CD4-positive, alpha-beta T cell treated with Interleukin-6 at 100 ng/mL for 8 hours (primary cell): ENCODE measurements around the gene FLT4.

Experiments
- DNase-seq: peaks from one replicate; pipeline ENCODE4 v3.0.0-alpha.2; 2020; ENCODE audit warnings: mixed read lengths, low spot score

FLT4 gene

DNA sequence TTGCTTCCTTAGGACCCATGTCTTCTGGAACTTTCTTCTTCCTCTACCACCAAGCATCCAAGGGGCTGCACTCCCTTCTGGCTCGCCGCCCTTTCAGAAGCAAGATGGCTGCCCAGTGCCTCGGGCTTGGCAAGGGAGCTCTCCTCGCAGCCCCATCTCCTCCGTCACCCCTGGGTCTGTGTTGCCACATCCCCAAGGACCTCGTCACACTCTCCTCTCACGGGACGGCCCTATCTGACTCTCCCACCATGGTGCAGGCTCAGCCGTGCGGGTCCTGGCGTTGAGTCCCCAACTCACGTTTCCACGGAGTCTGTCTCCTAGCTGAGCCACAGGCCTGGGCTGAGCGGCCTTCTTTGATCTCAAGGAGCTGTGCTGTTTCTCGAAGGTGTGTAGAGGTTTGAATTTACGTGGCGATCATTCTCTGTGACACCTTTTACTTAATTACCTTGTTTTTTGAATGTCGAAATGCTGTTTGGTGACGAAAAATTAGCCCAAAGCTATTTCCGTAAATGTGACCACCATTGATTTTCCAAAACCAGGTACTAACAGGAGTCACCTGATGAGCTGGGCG is 43.1 kb downstream of the FLT4 start:
- DNase-seq, result no peak

DNA sequence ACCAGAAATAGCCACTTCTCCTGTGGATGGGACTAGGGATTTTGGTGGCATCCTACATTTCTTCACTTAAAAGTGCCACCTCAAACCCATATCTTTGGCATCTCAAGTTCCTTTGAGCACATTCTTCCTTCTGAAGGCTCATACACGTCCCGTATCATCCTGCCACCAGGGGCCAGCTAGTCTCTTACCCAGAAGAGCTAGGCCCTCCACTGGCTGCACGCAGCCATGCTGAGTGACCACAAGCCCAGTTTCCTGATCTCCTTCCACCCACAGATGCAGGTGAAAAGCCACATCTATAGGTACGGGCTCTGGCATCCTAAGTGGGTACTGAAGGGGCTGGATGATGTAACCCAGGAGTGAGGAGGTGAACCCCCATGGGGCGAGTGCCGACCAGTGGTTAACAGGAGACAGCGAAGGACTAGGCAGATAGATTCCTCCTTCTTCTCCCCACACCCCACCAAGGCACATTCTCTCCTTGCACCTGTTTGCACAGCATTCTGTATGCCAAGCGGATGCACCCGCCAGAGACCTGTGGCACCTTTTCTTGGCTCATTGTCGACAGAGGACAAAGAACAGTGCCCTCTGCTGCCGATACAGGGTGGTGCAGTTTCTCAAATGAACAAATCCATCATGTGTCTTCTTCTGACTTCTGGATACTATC is 43.7 kb downstream of the FLT4 start:
- peak; percentile 42 for DNase-seq

DNA sequence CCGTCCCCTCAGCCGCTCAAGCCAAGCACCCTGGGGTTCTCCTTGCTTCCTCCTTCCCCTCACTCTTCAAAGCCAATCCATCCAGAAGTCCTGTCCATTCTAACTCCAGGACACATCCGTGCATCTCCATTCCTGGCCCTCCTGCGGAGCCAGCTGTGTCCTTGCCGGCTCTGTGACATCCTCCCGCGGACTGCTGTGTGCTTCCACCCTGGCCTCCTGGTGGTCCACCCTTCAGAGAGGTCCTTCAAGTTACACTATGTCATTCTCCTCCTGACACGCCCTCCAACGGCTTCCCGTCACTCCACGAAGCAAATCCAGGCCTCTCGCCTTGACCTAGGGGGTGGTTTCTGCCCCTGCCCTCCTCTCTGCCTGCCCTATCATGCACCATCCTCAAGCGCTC is 45.1 kb downstream of the FLT4 start:
- no peak for DNase-seq

DNA sequence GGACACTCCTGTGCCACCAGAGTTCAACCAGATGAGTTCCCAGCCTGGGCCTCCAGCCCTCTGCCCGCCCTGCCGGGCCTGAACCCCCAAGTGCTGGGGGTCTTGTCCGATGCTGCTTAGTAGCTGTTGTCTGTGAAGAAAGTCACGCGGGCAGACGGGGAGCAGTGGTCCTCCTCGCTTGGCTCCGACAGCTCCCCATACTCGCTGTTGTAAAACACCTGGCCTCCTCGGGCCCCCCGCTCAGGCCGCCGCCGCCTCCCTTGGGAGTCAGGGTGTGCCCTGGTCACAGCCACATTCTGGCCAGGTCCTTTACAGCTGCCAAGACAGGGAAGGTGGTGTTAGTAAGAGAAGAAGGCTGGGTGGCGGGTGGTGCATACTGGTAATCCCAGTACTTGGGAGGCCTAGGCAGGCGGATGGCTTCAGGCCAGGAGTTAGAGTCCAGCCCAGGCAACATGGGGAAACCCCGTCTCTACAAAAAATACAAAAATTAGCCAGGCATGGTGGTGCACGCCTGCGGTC is 46.3 kb downstream of the FLT4 start:
- DNase-seq, result no peak

DNA sequence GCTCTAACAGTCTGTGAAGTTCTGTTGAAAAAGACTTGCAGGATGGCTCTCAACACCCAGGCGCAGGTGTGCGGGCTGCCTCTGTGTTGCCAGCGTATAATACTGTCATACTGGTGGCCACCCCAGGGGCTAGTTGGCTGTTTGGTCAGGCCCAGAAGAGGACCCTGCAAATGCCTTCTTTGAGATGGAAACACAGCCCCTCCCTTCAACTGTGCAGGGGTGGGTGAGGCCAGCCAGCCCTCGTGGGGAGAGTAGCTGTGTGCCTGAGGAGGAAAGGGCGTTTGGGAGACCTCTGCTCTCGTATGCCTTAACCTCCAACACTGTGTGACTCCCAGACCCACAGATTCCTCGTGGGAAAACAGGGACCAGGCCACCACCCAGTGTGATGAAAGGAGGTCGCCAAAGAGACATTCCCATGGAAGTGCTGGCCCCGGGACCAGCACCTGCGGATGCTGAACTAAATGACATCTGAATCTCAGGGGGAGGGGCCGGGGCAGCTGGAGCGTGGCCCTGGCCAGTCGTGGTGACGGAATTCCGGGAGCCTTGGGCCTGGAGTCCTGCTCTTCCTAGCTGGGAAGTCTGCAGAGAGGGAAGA is 46.8 kb downstream of the FLT4 start:
- no peak for DNase-seq

DNA sequence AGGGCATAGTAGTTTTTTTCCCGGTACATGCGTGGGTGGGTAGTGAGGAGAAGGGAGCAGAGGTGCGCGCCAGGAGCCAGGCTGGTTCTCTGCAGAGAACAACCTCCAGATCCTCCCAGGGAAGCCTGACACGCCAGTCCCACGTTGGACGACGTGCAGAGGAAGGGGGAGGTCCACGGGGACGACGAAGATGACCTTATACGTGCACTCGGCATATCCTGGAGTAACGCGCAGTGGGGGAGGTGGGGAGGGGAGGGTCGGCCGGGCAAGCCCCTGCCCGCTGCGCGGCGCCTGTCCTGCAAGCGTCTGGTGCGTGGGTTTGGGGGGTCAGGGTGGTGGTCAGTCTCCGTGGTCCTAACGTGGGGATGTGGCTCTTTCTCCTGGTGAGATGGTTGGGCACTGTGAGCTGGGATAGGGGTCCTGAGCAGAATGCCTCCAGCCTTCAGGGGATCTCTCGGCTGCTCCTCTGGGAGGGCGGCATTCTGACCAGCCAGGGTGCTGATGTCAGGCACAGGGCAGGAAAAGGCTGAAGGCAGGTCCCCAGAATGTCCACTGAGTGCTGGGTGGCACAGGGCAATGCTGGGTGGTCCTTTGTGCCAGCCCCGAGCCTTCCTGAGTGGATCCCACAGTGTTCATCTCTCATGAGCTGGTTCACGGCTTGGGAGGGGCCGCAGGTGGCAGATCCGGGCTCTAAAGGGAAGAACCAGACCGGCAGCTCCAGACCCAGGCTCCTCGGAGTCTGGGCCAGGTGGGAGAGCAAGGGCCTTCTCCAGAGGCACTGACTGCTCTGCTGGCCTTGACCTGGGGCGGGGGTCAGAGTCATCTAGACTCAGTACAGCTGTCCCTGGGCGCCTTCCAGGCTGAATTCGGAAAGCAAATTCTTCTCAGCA is 47.6 kb downstream of the FLT4 start:
- DNase-seq, result no peak

DNA sequence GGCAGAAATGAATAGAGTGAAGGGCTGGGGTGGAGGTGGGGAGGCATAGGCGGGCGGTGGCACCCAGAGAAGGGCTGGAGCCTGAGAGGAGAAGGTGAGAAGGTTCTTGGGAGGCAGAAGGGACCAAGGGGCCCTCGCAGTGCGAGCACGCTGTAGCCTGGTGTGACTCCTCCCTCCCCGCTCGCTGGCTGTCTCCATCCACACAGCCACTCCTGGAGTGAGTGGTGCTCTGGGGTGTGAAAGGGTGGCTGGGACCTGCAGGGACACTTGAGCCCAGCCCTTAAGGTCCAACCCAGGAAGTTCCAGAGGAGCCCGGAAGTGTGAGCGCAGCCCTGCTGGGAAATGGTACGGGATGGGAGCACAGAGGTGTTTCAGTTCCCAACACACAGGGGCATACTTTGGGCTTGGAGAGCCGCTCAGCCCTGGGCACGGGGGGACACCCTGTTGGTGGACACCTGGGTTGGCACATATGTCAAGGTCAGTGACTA is 48.8 kb downstream of the FLT4 start:
- no peak for DNase-seq

DNA sequence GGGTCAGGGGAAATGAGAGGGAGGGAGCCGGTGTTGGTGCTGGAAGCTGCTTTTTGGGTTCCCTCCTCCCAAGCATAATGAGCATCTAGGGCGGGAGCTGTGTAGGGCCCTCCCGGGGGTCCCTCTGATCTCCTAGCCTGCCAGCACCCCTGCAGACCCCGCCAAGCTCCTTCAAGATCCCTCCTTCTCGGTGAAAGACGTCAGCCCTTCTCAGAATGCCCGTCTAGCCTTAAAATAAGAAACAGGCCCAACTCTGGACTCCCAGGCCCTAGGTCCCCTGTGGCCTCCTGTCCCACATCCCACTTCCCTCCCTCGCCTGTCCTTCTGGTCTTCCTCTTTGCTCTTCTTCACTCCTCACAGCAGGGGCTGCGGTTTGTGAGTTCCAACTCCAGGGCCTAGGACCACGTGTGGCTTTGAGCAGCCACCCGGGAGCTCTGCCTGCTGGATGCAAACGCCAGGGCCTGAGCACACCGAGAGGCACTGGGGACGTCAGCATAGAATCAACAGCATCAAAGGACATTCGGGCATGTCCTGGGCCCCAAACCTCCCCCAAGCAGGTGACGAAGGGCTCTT is 49.3 kb downstream of the FLT4 start:
- DNase-seq, result no peak

DNA sequence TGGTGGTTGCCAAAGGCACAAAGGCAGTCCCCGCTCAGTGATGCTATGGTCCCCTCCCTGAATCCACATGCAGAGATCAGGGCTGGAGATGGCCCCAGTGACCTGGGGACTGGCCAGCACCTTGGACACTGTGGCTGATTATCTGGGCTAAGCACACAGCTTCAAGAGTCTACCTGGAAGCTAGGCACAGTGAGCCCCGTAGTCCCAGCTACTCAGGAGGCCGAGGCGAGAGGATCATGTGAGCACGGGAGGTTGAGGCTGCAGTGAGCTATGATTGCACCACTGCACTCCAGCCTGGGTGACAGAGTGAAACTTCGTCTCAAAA is 49.8 kb downstream of the FLT4 start:
- DNase-seq, result no peak

DNA sequence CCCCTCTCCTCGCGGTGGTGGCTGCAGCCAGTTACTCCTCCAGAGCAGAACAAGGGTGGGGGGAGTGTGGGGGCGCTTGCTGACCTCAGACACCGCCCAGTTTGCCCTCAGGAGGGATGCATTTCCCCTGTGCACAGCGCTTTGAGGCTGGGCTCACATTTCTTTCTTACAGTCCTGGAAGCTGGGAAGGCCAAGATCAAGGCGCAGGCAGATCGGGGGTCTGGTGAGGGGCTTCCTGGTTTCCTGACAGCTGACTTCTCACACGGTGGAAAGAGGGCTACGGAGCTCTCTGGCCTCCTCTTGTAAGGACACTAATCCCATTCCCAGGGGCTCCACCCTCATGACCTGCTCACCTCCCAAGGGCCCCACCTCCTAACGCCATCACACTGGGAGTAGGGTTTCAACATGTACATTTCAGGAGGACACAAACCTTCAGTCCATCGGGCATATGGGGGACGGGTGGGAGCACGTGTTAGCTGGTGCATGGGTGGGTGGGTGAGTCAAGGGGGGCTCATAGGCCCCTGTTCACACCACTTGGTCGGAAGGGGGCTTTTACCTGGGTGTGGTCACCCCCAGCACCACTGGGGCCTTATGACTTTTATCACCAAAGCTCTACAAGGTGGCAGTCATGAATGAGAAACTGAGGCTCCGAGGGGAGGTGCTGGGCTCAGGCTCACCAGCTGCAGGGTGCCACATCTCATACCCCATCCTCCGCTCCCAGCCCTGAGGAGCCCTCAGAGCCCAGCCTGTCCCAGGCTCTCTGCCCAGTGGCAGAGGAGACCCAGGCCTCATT is 50.4 kb downstream of the FLT4 start:
- DNase-seq, result no peak

DNA sequence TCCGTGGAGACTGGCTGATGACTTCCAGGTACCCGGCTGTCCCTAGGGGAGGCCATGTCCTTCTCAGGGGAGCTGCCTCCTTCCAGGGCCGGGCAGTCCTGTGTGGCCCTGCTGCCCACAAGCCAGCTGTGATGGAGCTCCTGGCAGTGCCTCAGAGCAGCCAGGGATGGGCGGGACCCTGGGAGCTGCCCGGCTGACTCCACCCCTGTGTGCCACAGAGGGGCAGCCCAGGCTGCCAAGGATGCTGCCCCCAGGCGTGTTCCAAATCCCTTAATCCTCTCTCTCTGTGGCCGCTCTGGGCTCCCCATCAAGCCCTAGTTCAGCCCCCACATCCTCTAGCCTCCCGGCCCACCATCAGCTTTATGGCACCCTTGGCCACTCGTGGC is 51.1 kb downstream of the FLT4 start:
- DNase-seq, result no peak

DNA sequence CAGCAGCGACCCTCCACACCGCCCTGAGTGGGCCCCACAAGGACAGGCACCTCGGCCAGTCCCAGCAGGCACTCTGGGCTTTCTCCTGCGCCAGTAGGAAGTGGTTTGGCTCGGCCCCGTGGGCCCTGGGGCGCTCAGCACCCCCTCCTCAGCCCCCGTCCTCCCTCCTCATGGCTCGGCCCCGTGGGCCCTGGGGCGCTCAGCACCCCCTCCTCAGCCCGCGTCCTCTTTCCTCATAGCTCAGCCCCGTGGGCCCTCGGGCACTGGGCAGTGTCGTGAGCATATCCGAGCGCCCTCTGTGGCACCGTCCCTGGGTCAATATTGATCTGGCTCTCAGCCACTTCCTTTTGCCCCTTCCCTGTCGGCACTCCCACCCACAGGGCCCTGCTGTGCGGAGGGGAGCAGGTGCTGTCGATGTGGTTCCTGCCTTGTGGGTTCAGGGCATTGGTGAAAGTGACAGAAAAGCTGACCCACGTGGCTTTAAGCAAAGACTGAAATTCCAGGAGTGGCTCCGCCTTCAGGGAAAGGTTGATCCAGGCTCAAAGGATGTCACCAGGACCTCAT is 52.6 kb downstream of the FLT4 start:
- DNase-seq, result no peak

DNA sequence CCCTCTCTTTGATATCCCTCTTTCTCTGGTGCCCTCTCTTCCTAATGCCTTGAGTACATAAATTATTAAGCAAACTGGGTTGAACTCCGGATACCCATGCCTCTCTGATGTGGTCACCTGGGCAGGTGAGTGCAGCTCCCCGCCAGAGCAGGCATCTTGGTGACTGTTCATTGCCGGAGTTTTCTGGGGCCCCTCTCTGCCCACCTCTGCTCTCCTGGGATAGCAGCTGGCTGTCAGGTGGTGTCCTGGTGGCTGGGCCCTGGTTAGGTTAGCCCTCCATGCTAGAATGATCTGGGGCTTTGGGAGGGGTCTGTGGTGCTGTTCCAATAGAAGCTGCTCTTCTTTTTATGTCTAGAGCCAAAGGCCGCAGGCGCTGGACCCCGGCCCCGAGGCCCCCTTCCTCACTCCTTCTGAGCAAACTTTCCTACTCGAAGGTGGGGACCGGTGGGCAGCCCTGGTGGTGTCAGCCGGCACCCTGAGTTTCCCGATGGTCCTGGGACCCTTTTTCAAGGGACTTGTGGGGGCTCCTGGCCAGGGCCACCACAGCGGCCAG is 53.2 kb downstream of the FLT4 start:
- DNase-seq, result no peak

DNA sequence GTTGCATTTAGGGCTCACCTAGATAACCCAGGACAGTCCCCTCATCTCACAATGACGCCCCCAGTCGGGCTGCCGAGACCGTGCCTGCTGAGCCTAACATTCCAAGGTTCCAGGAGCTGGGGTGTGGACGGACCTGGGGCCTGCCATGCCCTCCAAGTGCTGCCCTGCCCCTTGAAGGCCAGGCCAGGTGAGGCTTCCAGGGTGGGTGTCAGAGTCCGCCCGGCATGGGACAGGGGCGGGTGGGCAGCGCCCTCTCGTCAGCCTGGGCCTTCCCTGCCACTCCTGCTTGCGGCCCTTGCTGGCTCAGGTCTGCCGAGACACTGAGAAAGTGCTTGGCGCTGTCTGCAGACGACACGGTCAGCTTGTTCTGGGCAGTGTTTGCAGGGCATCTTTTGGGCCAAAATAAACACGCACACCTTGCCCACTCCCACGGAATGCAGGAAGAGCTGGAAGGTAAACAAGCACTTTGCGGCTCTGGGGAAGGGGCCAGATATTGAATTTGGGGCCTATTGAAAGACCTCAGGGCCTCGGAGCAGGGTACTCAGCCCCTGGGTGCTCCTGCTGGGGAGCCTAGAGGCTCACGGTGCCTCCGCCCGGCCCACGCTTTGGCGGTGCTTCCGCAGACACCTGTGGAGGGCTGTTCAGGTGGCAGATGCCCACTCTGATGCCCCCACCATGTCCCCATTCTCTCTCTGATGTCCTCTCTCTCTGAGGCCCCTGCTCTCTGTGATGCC is 53.9 kb downstream of the FLT4 start:
- DNase-seq, result no peak

DNA sequence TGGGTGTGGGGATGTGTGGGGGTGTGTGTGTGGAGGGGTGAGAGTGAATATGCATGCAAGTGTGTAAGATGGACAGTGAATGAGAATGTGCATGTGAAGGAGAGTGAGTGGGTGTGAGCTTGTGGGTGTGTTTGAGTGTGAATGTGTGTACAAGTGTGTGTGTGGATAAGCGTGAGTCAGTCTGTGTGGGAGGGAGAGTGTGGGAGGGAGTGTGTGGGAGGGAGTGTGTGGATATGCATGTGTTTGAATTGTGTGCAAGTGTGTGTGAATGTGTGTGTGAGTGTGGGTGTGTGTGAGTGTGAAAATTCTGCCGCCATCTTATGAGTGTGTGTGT is 54.4 kb downstream of the FLT4 start:
- no peak for DNase-seq

DNA sequence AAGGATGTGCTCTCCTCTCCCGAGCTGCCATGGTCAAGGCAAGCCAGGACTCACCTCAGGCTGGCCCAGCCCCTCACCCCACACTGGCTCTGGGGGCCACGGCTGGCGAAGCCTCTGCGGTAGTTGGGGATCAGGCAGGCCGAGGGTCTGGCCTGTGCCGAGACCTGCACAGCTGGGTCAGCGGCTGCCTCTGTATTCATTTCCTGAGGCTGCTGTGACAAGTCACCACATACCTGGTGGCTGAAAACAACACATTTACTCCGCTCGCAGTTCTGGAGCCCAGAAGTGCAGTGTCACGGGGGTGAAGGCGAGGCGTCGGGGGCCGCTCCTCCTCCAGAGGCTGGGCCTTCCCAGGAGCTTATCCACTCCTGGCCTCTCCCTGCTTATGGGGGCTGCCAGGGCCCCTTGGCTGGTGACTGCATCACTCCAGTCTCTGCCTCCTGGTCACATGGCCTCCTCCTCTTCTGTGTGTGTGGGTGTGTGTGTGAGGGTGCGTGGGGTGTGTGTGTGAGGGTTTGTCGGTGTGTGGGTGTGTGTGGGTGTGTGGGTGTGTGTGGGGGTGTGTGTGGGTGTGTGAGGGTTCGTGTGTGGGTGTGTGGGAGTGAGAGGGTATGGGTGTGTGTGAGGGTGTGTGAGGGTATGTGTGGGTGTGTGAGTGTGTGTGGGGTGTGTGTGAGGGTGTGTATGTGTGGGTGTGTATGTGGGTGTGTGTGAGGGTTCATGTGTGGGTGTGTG is 54.9 kb downstream of the FLT4 start:
- DNase-seq, result no peak

DNA sequence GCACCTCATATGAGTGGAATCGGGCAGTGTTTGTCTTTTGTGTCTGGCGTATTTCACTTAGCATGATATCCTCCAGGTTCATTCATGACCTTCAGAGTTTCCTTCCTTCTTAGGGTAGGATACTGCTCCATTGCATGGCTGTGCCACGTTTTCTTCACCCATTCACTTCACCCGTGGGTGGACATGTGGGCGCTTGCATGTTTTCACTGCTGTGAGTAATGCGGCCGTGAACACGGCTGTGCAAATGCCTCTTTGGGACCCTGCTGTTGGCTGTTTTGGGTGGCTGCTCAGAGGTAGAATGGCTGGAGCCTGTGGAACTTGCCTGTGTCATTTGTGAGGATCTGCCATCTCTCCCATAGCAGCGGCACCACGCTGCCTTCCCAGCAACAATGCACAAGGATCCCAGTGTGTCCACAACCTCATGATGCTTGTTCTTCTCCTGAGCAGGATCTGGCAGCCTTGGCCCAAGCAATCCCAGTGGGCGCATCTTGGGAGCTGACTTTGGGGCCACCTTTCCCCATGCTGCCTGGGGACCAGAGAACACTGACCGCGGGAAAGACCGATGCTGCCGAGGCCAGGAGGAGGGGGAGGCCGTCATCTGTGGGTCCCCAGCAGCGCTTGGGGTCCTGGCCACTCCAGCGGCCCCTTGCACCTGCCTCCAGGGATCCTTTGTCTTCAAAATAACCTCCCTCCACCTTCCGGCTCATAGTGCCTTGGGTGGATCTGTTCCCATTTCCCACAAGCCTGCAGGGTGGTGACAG is 55.8 kb downstream of the FLT4 start:
- DNase-seq, result no peak

DNA sequence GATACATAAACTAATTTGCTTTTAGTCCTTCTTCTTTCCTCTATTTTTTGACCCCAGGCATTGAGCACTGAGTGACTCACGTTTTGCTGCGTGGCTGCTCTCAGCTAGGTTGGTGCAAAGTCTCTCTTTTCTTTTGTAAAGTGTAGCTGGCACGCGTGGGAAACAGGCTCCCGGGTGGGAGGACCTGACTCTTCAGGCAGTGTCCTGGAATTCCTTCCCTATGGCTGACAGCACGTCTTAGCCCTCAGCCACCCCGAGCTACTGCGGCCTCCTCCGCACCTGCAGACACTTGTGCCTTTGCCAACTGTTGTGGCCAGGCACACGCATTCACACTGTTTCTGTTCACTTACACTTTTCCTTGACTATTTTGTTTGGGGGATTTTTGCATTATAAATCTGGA is 57.2 kb downstream of the FLT4 start:
- no peak for DNase-seq
